Mononuclear cell (primary cell): ENCODE data around the gene C1QTNF5. TPM values are rescaled to one million over a fixed set of nuclear protein-coding genes. Genes with fewer than 3 reads are reported as not detected.

Experiments used
- H3K27me3 ChIP-seq: 2 replicates; pipeline ENCODE4 v1.6.0; 2011; ENCODE audit warnings: low read length, control low read depth; ENCODE audit not compliant: insufficient read depth
- H3K4me1 ChIP-seq: 2 replicates; pipeline ENCODE4 v1.5.1; 2011; ENCODE audit warnings: mild to moderate bottlenecking, low read length, control low read depth; ENCODE audit not compliant: insufficient read depth
- H3K4me3 ChIP-seq: 2 replicates; pipeline ENCODE4 v1.5.1; 2011; ENCODE audit warnings: mild to moderate bottlenecking, low read length, moderate library complexity
- H3K9me3 ChIP-seq: 2 replicates; pipeline ENCODE4 v1.5.1; 2011; ENCODE audit warnings: low read depth, mild to moderate bottlenecking, control low read depth, low read length
- total RNA-seq: library from RNA; depleted of rRNA; stranded (reverse); fragments of >200 nt; gene quantifications from one replicate; pipeline ENCODE4 v1.2.3, GENCODE V29; 2012

C1QTNF5 gene
- total RNA-seq, 1 donor: not detected

DNA sequence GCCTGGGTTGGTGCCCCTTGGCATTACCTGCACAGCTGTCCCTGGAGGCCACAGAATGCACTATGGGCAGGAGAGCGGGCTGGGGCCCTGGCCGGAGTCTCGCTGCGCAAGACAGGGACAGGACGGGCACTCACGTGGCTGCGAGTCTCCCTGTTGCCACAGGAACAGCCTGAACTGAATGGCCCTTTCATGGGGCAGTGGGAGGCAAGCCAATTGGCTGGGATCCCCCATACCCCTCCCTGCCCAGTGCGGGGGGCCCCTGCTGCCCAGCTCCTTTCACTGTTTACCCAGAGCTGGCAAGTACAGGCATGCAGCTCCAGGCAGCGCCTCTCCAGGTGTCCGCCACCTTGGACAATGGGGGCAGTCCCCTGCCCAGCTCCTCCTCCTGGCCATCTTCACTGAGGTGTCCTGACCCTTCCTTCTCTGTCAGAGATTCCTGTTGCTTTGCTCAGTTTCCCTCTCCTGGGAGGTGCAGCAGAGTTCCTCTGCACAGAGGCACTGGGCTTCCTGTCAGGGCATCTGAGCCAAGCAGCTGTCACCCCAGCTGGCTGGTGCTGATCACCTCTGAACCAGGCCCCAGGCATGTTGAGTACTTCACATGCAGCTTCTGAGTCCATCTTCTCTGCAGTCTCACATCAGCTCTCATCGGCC is 35.6 kb upstream of the C1QTNF5 start:
- no peak overlapping the region for H3K4me3 ChIP-seq
- H3K9me3 ChIP-seq: no peaks in the 10 kb centered on the region
- H3K4me1 ChIP-seq: peaks cover 8% of the 10 kb centered on the region
- peaks cover 6% of the 10 kb centered on the region for H3K27me3 ChIP-seq

DNA sequence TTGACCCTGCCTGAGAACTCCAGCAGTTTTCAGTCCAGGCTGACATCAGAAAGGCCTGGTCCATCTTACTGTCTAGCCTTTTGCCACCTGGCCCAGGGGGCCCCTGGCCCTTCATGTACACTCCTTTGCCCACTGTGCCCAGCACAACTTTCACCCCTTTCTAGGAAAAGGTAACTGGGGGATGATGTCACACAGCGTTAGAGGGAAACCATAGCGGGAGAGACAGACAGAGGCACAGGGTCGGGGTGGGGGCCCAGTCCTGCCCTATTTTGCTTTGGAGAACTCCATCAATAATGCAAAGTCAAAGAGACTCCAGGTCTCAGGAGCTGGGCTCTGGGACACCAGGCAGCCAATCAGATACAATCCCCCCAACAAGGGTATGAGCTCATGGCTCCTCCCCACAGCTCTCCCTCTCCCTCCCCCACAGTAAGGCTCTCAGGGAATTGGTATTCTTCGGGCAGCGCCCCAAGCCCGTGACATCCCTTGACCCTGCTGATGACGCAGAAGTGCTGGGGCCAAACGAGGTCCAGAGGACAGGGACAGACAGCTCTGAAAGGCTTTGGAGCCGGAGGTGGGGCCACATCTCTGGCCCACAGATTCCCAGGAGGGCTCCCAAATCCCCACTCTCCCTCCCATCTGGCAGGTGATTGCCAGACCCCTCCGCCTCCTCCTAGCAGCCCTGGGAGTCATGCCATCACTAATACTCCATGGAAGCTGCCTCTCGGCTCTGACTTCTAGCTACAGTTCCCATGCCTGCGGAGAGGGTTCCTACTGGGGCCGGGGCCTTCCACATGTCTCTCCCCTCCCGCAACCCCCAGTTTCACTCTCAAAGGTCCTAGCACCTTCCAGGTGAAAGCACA is 34.9 kb upstream of the C1QTNF5 start:
- Histone ChIP-seq H3K4me1 (peaks cover under 1% of the 10 kb centered on the region), H3K9me3 (no peaks in the 10 kb centered on the region), H3K4me3 (no peak overlapping the region), H3K27me3 (peaks cover 1% of the 10 kb centered on the region)

DNA sequence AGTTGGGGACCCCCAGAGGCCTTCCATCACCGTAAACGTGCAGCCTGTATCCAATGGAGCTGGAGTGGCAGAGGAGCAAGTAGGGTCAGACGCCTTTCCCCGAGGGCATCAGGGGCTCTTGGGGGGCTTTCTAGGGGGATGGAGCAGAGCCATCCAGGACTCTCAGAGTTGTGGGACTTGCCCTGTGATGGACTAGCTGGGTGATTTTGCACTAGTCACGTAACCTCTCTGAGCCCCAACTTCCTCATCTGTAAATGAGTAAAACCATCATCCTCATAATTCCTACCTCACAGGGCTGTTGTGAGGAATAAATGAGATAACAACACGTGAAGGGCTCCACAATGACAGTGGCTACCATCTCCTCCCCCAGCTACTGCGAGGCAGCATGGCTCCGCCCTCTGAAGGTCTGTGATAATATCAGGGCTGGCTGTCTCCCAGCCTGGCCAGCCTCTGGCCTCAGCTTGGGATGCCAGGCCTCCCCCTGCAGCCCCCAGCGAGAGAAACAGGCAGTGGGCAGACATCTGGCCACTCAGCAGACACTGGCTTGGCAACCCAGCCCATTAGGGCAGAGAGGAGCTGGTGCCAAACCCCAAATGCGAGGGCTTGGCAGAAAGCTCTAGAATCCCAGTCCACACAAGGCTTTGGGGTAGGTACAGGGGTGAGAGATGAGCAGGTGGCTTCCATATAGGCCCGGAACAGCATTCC is 34.1 kb upstream of the C1QTNF5 start:
- Histone ChIP-seq H3K4me3 (no peak overlapping the region), H3K27me3 (no peaks in the 10 kb centered on the region), H3K9me3 (no peaks in the 10 kb centered on the region), H3K4me1 (no peaks in the 10 kb centered on the region)

DNA sequence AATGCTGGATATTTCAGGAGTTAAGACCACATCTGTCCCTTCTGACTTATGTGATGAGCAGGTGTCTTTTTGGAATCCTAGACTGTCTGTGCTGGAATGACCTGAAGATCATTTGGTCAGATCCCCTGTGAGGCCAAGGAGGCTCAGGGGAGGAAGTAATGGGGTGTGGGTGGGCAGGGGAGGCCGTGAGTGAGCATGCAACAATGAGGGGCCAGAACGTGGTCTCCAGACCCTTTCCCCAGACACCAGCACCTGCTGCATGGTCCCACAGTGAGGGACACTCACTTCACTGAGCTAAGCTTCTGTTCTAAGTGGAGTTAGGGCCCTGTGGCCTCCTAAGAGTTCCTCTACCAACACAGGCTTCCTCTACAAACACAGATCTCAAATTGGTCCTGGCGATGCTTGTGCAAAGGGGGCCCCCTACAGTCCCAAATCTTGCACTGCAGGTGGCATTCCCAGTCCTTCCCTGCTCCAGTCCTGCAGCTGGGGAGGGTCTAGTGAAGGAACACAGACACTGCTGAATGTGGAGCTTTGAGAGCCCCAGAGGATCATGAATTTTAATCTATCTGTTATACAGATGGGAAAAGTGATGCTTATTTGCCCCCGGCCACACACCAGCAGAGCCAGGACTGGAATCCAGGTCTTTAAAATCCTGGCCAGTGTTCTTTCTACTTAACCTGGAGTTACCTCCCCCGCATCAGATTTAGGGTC is 33.4 kb upstream of the C1QTNF5 start:
- H3K9me3 ChIP-seq: no peaks in the 10 kb centered on the region
- no peaks in the 10 kb centered on the region for H3K4me1 ChIP-seq
- no peaks in the 10 kb centered on the region for H3K27me3 ChIP-seq
- H3K4me3 ChIP-seq: no peak overlapping the region

DNA sequence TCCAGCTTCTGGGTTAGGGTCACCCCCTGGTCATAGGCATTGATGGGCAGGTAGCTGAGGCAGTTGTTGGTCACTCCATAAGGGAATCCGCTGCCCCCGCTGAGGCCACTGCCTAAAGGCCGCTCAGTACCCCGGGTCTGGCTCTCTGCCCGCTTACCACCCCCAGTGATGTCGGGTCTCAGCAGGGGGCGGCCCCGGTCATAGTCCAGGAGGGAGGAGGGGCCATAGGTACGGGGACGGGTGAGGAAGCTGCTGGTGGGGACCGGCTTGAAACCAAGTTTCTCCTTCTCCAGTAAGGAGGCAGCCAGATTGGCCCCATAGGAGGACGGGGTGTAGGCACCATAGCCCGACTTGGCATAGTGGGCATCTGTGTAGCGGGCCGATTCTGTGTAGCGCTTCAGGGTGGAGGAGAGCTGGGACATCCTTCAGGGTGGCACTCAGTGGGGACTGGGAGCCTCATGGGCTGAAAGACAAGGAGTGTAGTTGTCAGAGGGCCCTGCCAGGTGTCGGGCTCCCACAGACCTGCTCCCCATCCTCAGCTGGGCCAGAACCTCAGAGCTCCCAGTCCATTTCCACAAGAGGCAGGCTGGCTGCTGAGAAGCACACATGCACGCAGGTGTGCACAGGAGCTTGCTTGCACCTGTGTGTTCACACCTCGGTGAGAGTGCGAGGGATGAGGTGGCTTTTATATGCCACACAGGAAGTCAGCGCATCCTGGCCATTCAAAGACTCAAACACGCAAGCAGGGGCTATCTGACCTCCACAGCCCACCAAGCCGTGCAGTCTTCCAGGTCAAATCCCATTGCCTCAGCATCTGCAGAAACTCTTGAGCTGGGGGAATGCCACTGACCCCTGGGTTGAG is 32.6 kb upstream of the C1QTNF5 start:
- H3K27me3 ChIP-seq: no peaks in the 10 kb centered on the region
- H3K4me1 ChIP-seq: no peaks in the 10 kb centered on the region
- H3K4me3 ChIP-seq: no peak overlapping the region
- H3K9me3 ChIP-seq: no peaks in the 10 kb centered on the region

DNA sequence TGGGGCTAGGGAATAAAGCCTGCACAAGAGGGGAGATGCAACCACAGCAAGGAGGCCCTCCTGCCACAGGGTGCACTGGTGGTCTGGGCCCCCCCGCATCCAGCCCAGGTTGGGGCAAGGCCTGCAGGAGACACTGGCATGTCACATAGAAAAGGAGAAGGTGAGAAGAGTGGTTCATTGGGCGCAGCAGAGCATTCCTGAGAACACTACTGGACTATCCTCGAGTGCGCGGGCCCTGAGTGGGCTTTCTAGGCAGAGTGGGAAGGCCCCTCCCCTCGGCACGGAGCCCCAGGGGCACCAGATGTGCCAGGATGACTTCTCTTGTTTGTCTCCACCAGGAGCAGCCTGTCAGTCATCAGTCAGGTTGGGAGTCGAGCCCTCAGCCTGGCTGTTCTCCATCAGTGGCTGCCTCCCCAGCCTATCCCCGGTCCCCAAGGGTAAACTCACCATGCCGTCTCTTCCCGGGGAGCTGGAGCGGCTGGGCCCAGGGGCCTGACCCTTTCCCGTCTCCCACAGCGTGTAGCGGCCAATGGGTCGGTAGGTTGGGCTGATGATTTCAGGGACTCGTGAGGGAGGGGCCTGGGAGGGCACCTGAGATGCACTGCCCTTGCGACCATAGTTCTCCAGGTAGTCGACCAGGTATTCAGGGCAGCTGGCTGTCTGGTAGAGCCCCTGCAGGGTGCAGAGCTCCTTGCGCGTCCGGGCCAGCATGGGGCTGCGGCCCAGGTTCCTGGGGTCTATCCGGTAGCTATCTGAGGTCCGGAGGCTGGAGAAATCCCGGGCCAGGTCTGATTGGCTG is 31.8 kb upstream of the C1QTNF5 start:
- Histone ChIP-seq H3K9me3 (no peaks in the 10 kb centered on the region), H3K4me3 (no peak overlapping the region), H3K27me3 (no peaks in the 10 kb centered on the region), H3K4me1 (no peaks in the 10 kb centered on the region)

DNA sequence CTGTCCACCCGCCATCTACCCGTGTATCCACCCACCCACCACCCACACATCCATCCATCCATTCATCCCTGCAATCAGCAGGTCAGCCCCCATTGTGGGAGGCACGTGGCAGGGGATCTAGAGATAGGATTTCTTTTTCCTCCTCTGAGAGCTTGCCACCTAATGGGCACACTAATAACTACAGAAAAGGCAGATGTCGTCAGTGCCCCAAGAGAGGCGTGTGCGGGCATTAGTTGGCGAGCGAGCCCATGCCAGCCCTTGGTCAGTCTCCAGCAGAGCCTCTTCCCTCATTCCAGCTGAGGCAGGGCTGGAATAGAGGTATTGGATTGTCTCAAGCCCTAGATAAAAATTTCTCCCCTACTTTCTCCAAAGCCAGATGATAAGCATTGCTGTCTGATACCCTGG is 31.1 kb upstream of the C1QTNF5 start:
- H3K27me3 ChIP-seq: no peaks in the 10 kb centered on the region
- no peaks in the 10 kb centered on the region for H3K9me3 ChIP-seq
- no peaks in the 10 kb centered on the region for H3K4me1 ChIP-seq
- H3K4me3 ChIP-seq: no peak overlapping the region

DNA sequence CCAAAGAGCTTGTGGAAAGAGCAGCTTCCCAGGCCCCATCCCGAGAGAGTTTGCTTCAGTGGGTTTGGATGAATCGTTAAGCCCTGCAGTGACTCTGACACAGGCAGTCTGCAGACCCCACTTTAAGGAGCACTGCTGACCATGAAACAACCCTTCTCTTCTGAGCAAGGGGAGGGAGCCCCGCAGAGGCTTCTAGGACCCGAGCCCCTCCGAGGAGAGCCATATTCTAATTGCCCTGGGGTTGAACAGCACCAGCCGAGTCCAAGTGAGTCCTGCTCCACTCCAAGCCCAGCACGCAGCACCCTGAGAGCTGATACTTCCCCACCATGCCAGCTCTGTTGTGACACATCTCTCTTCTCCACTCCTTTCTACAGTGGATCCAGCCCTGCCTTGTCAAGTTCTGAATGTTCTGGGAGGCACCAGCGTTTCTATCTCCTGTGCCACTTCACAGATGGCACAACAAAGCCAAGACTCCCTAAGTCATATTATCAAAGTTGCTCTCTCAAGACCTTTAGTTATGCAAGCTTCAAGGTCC is 30.5 kb upstream of the C1QTNF5 start:
- no peaks in the 10 kb centered on the region for H3K27me3 ChIP-seq

DNA sequence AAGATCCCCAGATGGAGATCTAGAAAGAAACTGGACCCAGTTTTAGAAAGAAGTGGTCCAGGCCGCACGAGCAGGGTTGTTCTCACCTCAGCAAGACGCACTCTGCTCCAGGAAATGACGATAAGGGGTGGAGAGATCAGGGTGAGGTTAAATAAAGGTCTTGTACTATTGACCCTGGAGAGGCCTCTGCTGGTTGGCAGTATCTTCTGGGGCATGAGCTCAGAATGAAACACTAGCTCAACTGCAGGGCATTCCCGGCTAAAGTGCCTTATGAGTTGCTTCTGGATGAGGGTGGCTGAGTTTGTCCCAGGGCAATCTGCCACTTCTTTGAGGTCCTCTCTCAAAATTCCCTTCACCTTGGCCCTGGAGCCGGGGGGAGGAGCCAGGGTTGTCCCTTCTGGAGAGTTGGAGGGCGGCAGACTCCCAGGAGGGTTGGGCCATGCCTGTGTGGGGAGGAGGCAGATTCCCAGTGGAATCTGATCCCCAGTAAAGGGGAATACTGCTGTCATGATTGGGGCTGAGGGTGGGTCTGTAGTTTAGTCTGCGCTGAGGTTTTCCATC is 29.9 kb upstream of the C1QTNF5 start:
- no peaks in the 10 kb centered on the region for H3K9me3 ChIP-seq
- no peak overlapping the region for H3K4me3 ChIP-seq
- H3K27me3 ChIP-seq: peaks cover 2% of the 10 kb centered on the region
- H3K4me1 ChIP-seq: no peaks in the 10 kb centered on the region

More for the DNA sequence above, 30.5 kb upstream of the C1QTNF5 start:
- Histone ChIP-seq H3K4me3 (no peak overlapping the region), H3K4me1 (no peaks in the 10 kb centered on the region), H3K9me3 (no peaks in the 10 kb centered on the region)

DNA sequence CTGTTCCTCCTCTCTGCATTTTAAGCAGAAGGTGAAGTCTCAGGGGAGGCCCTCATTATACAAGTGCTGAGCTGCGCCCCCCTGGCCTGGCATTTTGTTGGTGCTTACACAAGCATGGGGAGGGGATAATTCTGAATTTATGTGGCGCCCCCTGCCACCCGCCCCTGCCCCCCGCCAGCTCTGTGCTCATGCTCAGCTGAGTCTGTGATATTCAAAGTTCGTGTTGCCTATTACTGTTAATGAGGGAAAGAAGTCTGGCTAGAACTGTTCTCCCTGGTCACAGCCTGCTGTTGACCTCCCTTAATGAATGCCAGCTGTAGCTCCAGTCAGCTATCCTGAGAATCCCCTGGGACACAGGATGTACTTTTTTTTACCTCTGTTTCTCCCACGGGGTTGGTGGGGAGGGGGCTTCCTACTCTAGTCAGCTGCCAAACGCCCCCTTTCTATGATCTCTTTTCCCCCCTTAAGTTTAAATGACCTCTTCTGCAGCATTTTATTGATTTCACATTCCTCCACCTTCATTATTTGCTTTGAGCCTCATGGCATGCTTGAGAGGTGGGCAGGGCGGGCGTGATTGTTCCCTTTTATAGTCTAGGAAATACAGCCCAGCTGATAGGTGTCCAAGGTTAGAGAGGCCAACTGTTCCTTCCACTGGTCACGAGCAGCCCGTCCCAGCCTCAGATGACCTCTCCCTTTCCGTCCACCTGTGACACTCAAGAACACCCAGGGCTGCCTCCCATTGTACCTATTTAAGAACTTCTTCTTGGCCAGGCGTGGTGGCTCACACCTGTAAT is 28.6 kb upstream of the C1QTNF5 start:
- H3K27me3 ChIP-seq: peaks cover 14% of the 10 kb centered on the region
- peaks cover 2% of the 10 kb centered on the region for H3K4me1 ChIP-seq
- no peaks in the 10 kb centered on the region for H3K9me3 ChIP-seq
- no peak overlapping the region for H3K4me3 ChIP-seq

DNA sequence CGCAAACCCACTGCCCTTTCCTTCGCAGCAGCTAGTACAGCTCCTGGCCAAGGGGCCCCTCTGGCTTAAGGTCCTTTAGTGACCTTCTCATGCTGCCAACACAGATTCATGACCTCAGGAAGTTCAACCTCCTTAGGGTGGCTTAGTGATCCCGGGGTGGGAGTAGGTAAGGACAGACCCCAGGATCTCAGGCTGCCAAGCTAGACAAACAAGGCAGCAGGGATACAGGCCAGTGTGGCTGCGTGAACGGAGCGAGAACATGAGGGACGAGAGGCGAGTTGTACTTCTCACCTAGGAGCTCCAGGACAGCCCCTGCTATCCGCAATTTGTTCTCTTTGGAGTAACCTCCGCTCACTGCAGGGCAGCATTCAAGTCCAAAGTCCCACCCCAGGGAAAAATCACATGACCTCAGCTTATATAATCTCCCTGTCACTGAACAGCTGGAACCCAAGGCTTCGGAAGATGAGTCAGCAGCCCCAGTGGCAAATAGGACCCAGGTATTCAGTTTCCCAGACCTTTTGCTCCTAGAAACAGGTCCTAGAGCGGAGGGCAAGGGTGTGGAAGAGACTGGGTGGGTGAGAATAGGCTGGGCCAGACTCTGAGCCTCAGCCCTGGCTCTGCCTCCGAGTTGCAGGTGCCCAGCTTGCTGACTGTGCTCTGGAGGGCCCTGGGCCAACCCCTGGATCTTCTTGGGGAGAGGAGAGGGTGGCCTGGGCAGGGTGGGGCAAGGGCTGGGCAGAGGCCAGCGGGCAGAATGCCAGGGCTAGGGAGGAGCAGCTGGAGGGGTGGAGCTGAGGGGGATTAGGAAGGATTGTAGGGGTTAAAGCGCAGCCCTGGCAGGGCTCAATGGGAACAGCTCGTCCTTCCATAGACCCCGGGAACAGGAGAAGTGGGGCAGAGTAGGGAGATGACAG is 27.7 kb upstream of the C1QTNF5 start:
- peaks cover 6% of the 10 kb centered on the region for H3K4me1 ChIP-seq
- H3K4me3 ChIP-seq: no peak overlapping the region
- peaks cover 17% of the 10 kb centered on the region for H3K27me3 ChIP-seq
- H3K9me3 ChIP-seq: no peaks in the 10 kb centered on the region

DNA sequence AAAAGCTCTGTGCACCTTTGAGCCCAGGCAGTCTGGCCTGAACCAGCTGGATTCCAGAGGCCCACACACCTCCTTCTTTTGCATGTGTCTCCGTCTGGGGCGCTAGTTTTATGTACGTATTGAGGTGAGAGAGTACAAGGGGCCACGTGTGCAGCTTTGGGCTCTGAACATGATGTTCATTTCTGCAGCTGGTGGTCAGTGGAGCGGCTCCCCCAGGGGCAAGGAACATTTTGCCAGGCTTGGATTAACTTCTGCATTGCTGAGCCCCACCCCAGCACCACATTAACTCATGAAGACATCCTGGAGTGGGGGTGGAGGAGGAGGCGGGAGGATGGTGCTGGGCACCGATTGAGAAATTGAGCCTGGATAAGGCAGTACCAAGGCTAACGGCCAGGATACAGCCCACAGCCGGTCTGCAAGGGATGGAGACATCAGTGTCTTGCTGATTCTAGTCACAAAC is 27.0 kb upstream of the C1QTNF5 start:
- Histone ChIP-seq H3K9me3 (no peaks in the 10 kb centered on the region), H3K27me3 (peaks cover 24% of the 10 kb centered on the region), H3K4me3 (no peak overlapping the region), H3K4me1 (peaks cover 10% of the 10 kb centered on the region)
